NCI-H2029 (cell line): Measurements from ENCODE around the gene LMF1.

Source experiments
- DNase-seq: peaks from one replicate; lab custom pipeline; 2025; lab: John Stamatoyannopoulos, UW

LMF1 gene

DNA sequence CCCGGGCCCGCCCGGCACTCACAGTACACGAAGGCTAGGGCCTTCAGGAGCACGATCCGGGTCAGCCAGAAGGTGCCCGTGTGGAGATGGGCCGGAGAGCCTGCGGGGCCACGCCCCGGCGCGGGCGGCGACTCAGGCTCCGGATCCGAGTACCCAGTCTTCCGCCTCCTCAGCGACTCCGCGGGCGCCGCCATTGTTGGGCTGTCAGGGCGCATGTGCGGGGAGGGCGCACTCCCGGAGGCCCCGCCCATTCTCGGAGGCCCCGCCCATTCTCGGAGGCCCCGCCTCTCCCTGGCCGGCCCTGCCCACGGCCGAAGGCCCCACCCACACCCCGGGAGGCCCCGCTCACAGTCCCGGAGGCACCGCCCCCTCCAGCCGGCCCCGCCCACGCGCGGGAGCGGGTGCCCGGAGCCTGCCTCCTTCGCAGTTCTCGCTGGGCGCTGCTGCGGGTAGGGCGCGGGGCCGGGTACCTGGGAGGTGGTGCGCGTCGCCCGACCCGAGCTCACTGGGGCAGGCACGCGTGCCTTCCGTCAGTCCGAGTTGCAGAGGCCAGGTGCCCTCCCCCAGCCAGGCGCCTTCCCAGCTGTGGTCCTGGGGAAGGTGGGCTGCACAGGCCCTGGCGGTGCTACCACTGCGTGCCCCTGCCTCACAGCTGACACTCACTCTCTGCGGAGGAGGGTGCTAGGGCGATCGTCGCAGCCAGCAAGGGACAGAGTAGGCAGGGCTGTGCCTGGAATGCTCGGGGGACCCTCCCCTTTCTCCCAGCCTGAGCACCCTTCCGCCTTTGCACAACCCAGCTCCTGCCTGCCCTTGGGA lies at the start of gene LMF1:
TSS of gene LMF1 (minus strand) at position 219 of the 816 bp plus-strand sequence. CDS start at position 215, 4 bp downstream.
- peak; percentile 69 for DNase-seq

DNA sequence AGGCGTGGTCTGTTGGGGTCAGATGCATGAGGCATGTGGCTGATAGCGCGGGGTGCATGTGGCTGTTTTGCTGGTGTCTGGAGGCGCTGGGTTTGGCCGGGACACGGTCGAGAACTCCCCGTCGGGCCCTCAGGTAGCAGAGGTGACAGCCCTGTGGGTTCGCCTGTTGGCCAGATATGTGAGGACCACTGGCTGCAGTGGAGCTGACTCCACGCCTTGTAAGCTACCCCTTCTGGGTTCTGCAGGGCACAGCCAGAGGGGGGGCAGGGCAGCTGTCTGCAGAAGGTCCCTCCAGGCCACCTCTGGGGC lies 49.3 kb upstream of the LMF1 start:
- DNase-seq: no peak

DNA sequence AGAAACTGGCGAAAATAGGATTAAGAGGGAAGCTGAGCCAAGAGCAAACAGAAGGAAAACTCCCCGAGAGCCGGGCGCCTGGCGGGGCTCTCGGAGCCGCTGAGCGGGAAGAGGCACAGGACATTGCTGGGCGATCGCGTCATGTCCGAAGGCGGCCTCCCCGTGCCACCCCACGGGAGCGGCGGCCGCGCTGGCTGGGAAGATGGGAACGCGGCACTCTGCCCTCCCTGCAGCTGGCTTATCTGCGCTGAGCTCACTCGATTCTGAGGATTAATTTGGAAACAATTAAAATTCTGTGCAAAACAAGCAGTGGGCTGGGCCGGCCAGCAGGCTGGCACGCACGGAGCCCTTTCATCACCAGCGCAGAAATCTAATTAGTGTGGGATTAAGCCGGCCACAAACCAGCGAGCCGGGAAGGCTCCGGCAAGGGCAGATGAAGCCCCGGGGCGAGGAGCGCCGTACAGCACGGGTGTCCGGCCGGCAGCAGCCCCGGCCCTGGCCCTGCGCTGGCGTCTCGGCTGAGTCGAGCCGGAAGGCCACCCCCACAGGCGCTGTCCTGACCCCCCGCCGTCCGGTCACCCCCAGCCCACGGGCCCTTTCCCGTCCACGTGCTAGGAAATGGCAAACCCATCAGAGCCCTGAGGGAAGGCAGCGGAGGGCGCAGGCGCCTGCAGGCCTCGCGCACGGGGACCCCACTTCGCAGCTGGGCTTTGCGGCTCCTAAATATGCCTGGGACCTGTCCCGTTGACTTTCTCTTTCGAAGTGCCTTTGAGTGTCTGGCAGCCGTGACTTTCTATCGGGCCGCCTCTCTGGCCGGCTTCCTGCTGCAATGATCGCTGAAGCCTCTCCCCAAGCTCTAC lies 48.7 kb upstream of the LMF1 start:
- DNase-seq: no peak

DNA sequence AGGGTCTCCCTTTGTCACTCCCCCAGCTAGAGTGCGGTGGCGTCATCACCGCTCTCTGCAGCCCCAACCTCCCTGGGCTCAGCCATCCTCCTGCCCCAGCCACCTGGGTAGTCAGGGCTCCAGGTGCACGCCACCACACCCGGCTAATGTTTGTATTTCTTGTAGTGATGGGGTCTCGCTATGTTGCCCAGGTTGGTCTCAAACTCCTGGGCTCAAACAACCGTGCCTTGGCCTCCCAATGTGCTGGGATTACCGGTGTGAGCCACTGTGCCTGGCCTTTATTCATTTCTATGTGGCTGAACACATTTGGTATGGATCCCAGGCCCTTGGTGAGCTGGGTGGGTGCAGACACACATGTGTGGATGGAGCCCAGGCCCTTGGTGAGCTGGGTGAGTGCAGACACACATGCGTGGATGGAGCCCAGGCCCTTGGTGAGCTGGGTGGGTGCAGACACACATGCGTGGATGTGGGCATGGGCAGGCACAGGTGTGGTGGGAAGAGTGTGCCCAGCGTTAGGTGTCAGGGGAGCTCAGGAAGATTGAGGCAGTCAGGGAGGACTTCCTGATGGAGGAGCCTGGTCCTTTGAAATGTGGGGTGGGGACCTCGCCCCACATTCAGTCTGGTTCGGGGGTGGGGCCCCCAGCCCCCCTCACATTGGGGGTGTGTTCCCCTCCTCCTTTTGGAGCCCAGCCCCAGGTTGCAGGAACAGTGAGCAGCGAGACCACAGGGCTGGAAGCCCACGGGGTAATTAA lies 47.8 kb upstream of the LMF1 start:
- no peak for DNase-seq

DNA sequence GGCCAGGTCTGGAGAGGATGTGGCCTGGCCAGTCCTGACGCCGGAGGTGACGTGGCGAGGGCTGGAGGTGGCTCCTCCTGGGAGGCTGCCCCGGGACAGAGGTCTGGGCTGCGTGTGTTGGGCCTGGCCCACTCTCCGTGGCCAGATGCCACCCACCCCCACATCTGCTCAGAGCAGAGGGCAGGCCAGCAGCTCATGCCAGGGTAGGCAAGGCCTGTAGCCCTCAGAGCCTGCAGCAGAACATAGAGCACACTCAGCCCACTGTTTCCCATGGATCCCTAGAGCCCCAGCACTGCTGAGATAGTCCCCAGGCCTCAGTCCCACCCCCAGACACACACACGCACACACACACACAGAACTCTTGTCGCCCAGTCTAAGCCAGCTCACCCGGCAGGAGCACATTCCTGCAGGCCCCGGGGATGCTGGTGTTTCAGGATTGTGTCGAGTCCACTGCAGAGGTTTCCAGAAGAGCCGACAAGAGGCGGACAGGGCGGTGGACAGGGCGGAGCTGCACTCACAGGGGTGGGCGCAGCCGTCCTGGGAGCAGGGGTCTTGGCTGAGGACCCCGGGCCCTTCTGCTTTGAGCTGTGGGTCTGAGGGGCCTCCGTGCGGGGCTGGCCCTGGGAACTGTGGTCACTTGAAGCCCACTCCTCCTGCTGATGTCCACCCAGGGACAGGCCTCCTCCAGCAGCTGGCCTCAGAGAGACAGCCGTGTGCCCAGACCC lies 44.1 kb upstream of the LMF1 start:
- DNase-seq: no peak

DNA sequence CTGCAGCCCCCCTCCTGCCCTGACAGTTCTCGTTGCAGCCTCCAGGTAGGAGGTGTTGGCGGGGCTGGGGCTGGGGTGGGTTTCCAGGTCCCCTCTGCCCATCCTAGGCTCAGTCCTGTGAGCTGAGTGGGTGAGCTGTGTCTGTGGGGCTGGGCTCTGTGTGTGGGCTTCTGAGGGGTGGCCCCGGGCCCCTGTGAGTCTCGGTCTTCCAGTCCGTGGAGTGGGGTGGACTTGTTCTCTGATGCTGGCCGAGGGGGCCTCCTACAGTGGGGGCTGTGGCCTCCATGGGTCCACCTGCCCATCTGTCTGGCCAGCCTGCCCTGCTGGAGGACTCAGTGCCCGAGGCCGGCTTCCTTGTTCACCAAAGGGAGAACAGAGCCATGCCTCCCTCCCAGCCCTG lies 43.4 kb upstream of the LMF1 start:
- DNase-seq: no peak

DNA sequence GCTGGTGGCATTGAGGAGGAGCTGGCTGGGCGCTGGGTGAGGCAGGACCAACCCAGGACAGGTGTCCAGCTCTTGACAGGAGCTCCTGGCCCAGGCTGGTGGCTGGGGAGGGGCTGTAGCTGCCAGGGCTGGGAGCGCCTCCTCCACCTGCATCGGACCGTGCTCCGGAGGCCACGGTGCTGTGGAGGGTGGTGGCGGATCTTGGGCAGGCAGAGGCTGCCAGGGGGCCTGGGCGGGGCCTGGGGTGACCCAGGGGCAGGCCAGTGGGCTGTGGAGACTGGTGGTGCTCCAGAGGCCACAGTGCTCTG lies 42.8 kb upstream of the LMF1 start:
- no peak for DNase-seq

DNA sequence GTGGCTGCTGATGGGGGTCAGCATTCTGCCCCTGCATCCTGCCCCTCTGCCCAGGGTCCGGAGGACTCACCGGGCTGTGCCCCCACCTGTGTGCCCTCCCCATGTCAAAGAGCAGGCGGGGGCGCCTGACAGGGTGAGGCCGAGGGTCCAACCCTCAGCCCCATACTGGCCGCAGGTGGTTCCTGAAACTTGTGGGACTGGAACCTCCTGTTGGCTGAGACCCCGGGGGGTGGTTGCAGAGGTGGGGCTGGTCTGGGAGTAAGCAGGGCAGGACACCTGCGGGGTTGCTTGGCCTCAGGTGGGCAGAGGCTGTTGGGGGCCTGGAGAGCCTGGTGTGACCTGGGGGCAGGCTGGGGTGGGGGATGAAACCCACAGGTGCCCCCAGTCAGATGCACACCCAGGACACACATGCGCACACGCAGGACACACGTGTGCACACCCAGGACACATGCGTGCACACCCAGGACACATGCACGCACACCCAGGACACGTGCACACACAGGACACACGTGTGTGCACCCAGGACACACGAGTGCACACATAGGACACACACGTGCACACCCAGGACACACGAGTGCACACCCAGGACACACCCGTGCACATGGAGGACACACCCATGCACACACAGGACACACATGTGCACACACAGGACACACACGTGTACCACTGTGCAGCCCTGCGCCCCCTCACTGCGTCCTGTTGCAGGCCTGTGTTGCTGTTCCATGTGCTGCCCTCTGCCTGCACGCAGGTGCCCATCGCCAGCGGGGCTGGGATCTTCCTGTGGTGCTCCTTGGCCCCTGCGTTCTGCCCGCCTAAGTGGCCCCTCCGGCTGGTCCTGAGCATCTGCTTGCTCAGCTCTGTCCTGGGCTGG lies 42.2 kb upstream of the LMF1 start:
- no peak for DNase-seq

DNA sequence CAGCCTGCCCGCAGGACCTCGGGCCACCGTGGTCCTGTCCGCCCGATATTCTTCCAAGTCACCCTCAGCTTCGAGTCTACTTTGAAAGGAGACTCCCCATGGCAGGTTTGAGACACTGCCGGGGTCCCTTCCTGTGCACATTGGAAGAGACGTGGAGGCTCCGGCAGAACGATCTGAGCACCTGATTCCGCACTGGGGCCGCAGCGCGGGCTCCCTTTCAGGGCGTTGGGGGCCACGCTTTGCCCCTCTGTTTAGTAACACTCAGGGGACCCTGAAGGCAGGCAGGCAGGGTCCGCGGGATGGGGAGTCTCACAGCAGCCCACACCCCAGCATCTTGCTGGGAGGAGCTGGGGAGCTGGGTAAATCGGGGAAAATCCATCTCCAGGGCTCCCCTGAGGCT lies 41.4 kb upstream of the LMF1 start:
- DNase-seq: no peak

DNA sequence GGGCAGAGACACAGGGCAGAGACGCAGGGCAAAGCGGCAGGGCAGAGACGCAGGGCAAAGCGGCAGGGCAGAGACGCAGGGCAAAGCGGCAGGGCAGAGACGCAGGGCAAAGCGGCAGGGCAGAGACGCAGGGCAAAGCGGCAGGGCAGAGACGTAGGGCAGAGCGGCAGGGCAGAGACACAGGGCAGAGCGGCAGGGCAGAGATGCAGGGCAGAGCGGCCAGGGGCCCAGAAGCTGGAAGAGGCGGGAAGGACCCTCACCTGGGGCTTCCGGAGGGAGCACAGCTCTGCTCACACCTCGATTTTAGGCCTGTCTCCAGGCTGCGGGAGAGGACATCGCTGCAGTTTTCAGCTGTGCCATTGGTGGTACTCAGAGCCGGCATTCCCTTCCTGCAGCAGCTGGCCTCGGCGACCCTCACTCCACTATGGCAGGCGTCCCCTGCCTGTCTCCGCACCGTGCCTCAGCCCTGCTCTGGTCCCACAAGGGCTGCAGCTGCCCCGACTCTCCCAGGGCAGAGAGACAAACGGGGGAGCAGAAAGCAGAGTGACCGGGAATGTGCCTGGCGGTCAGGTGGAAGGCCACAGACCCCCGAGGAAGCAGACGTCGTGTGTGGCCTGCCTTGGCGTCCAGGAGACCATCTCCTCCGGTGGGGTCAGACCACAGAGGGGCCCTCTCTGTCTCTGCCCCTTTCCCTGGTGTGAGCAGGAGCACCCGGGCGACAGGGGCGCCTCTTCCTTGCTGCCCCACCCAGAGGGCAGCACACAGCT lies 40.7 kb upstream of the LMF1 start:
- DNase-seq: no peak

DNA sequence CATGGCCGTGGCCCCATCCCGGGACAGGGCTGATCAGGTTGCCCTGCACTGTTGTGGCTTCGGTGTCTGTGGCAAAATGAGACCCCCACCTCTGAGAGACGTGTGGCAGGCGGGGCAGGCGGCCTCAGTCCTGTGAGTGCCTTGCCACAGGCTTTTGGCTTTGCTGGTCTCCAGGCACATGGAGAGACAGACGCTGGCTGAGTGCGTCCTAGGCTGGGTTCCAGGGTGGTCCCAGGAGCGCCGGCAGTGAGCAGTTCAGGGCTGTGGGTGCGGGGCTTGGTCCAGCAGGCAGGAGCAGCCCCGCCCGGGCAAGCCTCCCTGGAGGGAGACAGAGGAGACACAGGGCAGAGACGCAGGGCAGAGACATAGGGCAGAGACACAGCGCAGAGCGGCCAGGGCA lies 40.0 kb upstream of the LMF1 start:
- no peak for DNase-seq

DNA sequence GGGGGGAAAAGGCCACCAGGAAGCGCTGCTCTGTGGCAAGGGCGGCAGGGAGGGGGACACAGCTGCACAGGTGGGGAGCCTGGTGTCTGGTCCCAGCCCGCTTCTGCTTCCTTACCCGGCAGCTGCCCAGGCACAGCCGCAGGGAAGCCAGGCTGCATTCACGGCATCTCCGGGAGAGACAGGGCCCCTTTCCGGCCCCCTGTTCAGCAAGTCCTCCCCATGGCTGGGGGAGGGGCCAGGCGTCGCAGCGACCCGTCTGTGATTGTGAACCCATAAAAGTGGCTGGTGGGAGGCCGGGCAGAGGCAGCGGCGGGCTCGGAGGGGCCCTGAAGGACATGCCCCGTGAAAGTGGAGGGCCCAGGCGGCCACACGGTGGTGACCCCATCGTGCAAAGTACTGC lies 39.5 kb upstream of the LMF1 start:
- DNase-seq: no peak

DNA sequence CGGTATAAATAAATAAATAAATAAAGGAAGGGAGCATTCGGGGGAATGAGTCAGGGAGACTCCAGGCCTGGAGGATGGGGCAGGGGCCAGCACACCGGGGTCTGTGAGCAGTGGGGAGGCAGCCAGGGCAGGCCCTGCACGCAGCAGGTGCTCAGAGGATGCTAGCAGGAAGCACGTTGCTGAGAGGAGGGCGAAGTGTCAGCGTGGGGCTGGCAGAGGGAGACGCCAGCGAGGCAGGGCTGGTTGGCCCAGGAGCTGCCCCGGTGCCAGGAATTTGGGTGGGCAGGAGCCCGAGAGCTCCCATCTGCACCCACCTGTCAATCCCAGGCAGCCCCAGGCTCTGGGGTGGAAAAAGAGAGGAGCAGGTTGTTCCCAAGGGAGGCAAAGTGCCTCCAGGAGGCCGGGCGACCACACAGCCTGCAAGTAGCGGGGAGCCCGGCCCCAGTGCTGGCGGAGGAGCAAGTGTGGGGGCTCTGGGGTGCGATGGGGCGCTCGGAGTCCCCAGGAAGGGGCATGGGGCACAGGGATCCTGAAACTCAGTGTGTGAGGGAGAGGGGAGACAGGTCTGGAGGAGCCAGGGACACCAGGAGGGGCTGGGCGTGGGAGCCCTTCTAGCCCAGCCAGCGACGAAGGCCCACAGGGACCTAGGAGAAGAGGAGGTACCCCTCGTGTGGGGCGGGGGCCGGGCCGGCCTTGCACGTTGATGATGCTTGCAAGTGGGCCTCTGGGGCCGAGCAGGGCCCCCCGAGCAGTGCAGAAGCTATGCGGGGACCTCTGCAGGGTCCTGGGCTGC lies 38.8 kb upstream of the LMF1 start:
- no peak for DNase-seq

DNA sequence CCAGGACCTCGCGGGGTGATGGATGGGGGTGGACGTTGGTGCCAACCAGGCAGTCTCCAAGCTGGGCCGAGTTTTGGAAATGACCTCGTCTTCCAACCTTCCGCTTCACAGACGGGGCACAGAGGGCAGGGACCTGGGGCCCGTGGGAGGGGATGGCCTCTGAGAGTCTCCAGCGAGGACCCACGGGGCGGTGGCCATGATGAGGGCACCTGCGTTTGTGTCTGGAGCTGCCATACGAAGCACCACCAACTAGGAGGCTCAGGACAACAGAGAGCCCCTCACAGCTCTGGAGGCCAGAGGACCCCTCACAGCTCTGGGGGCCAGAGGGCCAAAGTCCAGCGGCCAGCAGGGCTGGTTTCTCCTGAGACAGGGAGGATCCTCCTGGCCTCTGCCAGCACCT lies 37.3 kb upstream of the LMF1 start:
- no peak for DNase-seq

DNA sequence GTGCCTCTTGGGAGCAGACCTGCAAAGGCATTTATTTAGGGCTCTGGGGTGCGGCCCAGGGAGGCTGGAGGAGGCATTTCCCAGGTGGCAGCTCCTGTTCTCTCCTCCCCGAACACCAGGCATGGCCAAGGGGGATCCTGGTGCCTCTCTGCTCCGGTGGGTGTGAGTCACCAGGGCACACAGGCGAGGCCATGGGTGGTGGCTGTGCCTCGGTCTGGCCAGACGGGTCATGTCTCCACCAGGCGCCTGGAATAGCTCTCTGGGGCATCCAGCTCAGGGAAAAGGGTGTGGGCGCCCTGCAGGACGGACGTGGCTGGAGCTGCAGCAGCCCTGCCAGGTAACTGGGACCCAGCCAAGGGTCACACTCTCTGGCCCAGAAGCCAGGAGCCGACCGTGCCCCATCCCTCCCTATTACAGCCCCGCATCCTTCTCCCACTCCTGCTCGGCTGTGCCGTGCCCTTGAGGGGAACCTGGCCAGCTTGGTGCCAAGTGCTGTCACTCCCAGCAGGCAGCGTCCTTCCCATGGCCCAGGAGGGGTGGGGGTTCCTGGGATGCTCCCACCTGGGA lies 36.6 kb upstream of the LMF1 start:
- no peak for DNase-seq

DNA sequence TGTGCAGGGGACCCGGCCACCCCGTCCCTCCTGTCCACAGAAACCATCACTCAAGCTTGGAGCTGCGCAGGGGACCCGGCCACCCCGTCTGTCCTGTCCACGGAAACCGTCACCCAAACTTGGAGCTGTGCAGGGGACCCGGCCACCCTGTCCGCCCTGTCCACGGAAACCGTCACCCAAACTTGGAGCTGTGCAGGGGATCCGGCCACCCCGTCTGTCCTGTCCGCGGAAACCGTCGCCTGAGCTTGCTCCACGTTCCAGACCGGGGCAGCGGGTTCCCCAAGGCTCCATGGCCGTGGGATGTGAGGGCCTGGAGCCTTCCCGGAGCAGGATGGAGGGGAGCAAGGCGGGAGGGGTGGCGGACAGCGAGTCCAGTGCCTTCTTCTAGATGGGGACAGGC lies 36.0 kb upstream of the LMF1 start:
- no peak for DNase-seq

DNA sequence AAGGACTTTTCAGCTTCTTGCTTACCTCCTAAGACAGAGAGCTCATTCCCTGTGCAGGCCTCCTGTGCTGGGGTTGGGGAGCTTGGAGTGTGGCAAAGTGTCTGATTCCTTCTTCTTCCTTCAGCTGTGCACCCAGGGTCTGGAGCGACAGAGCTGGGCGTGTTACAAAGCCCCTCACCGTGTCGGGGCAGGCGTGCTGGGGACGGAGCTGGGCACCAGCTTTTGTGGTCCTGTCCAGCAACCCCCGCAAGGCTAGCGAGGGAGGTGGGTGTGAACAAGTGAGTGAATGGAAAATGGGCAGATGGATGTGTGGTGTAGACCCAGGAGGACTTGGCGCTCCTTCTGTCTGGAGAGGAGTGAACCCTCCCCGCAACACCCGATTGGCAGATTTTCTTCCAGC lies 34.5 kb upstream of the LMF1 start:
- no peak for DNase-seq

DNA sequence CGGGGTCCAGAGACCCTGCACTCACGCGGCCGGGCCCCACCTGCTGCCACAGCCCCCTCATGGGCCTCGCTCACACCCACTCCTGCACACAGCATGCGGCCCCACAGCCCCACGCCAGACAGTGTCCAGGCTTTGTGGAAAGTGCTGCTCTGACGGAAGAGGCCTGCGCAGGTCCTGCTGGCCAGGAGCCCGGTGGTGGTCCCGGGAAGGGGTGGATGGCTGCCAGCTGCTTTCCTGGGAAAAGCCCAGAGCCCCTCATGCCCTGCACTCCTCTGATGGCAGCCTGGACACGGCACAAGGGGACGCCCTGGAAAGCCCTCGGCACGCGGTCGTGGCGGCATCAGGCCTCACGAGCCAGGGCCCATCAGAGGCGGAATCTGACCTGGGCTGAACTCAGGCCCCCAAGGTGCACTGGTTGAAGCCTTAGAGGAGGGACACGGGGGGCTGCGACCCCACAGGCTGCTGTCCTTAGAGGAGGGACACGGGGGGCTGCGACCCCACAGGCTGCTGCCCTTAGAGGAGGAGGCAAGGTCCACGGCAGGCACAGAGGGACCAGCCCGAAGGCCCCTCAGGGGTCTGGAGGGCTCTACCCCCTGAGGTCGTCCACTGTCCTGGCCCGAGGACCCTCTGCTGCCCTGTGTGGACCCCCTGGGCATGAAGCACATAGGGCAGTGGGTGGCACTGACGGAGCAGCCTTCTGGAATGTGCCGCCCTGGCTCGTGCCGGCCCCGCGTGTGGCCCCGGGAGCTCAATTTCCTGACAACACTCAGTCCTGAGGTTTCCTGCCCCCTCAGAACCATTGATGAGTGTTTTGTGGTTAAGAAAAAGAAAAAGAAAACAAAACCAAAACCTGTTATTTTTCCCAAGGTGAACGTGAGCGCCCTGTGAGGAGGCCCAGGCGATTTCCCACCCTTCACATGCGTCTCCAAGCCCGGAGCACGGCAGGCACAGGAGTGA lies 32.9 kb upstream of the LMF1 start:
- DNase-seq: no peak
